GM18909 (cell line): ENCODE measurements around the gene UGT2B28.
"Not testable (repeated sequence)": the region's sequence is repeated elsewhere in the genome, so short reads cannot be mapped to it uniquely, and the experiment has no call there.

Source experiments
- ATAC-seq: cut with Tn5 transposase; IDR thresholded peaks from one replicate; pipeline ENCODE4 v1.9.1; 2021; ENCODE audit warnings: mild to moderate bottlenecking; ENCODE audit not compliant: unreplicated experiment, poor library complexity

UGT2B28 gene

GRCh38 chr4:69280081-69280480 is at the start of gene UGT2B28:
Gene UGT2B28 (plus strand): TSS chr4:69280475. CDS start chr4:69280501, 26 bp downstream.
- not testable (repeated sequence) for ATAC-seq

DNA sequence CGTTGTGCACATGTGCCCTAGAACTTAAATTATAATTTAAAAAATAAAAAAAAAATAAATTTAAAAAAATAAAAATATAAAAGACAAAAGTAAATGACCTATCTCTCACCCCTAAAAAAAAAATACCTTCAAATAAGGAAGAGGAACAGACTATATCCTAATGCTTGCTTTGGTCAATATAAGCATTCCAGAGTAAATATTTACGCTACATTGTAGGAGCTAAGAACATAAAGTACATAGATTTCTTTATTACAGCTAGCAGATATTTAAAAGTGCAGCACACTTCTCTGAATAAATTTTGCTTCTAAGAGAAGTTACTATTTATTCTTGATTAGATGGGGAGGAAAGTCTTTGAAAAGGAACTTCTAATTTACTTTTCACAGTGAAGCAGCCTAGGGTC is 41.2 kb upstream of the UGT2B28 start:
- no peak for ATAC-seq

DNA sequence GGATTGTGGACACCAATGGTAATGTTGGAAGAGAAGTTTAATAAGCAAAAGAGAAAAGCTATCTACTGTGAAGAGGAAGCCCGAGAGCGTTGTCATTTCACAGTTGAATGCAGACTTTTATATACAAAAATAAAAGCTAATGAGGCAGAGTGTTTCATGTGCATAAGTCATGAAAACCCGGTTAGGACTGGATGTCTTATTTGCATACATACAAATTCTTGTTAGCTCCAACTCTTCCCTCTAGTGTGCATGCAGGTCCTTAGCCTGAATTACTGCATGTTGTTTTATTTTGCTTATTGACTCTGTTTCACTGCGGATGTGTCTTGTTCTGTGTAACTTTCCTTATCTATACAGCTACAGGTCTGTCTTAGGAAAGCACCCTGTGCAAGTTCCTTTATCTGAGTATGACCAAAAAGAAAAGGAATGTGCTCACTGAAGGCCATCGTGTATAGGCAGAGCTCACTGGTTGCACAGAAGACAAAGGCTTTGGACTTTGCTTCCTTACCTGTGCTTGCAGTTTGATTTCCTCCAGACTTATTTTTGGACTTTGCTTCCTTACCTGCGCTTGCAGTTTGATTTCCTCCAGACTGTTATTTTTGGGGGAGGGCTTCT is 40.6 kb upstream of the UGT2B28 start:
- no peak for ATAC-seq

- not testable (repeated sequence) for ATAC-seq
Measured at GRCh38 chr4:69240787-69241186, 39.5 kb upstream of the UGT2B28 start.

- not testable (repeated sequence) for ATAC-seq
Measured at GRCh38 chr4:69241746-69242145, 38.5 kb upstream of the UGT2B28 start.

DNA sequence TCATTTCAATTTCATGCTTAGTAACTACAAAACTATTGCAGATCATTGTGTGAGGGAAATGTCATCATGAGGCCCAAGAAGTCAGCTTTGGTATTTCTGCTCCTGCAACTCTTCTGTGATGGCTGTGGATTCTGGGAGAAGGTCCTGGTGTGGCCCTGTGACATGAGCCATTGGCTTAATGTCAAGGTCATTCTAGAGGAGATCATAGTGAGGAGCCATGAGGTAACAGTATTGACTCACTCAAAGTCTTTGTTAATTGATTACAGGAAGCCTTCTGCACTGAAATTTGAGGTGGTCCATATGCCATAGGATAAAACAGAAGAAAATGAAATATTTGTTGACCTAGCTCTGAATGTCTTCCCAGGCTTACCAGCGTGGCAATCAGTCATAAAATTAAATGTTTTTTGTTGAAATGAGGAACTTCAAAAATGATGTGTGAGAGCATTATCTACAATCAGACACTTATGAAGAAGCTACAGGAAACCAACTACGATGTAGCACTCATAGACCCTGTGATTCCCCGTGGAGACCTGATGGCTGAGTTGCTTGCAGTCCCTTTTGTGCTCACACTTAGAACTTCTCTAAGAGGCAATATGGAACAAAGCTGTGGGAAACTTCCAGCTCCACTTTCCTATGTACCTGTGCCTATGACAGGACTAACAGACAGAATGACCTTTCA is 37.6 kb upstream of the UGT2B28 start:
- not testable (repeated sequence) for ATAC-seq

- ATAC-seq: not testable (repeated sequence)
Measured at GRCh38 chr4:69250884-69251283, 29.4 kb upstream of the UGT2B28 start.

DNA sequence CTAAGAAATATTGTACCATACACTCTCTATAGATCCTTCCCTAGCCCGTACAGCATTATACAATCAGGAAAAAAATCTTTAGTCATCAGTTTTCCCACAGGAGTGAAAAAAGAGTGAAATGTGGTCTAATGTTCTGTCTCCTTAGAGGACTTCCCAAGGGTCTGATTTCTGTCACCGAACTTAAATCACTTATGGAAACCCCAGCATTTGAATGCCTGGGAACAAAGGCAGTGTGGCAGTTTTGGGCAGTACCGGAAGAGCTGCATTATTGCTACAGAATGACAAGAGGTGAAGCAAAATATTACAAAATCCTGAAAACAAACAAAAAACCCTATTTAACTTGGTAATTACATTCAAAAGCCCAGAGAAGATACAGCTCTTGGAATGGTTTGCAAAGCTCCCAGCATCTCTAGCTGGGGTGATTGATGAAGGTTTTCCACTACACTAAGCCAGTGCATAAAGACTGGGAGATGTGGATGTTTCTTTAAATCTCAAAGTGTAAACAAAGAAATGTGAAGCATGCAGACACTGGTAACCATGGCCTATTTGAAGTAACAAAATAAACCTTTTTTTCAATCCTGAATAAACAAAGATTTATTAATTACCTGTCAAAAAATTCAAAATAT is 27.0 kb upstream of the UGT2B28 start:
- not testable (repeated sequence) for ATAC-seq

GRCh38 chr4:69268612-69269011 is 11.7 kb upstream of the UGT2B28 start:
- ATAC-seq: not testable (repeated sequence)

DNA sequence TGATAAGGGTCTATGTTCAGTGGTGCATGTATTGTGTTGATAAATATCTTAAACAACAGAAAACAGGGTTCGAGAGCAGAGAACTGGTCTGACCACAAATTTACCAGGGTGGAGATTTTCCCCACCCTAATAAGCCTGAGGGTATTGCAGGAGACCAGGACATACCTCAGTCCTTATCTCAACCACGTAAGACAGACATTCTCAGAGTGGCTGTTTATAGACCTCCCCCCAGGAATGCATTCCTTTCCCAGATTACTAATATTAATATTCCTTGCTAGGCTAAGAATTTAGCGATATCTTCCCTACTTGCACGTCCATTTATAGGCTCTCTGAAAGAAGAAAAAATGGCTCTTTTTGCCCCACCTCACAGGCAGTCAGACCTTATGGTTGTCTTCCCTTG is 16.1 kb downstream of the UGT2B28 start:
- not testable (repeated sequence) for ATAC-seq

DNA sequence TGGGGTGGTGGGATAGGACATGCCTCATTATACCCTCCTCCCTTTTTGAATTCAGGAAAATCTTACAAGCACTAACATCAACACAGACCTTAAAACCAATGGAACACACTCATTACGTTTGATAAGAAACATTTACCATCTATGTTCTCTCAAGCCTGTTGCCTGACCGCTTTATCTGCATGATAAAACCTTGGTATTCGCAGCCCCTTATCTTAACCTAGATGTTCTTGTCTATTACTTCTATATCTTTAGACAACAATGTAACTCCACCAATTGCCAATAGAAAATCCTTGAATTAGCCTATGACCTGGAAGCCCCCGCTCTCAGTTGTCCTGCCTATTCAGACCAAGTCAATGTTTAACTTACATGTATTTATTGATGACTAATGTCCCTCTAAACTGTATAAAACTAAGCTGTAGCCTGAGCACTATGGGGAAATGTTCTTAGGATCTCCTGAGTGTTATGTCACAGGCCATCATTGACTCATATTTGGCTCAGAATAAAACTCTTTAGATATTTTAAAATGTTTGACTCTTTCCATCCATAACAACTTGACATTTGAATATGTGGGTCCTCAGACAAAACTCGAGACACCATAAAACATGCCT is 28.3 kb downstream of the UGT2B28 start:
- not testable (repeated sequence) for ATAC-seq

- not testable (repeated sequence) for ATAC-seq
Measured at GRCh38 chr4:69309549-69310076, 29.3 kb downstream of the UGT2B28 start.

DNA sequence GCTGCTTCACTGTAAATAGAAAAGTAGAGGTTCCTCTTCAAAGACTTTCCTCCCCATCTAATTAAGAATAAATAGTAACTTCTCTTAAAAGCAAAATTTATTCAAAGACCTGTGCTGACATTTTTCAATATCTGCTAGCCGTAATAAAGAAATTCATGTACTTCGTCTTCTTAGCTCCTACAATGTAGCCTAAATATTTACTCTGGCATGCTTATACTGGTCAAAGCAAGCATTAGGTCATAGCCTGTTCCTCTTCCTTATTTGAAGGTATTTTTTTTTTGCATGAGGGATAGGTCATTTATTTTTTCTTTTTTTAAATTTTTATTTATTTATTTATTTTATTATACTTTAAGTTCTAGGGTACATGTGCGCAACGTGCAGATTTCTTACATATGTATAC is 30.0 kb downstream of the UGT2B28 start:
- not testable (repeated sequence) for ATAC-seq

GRCh38 chr4:69317669-69318298 is 37.5 kb downstream of the UGT2B28 start:
- not testable (repeated sequence) for ATAC-seq

DNA sequence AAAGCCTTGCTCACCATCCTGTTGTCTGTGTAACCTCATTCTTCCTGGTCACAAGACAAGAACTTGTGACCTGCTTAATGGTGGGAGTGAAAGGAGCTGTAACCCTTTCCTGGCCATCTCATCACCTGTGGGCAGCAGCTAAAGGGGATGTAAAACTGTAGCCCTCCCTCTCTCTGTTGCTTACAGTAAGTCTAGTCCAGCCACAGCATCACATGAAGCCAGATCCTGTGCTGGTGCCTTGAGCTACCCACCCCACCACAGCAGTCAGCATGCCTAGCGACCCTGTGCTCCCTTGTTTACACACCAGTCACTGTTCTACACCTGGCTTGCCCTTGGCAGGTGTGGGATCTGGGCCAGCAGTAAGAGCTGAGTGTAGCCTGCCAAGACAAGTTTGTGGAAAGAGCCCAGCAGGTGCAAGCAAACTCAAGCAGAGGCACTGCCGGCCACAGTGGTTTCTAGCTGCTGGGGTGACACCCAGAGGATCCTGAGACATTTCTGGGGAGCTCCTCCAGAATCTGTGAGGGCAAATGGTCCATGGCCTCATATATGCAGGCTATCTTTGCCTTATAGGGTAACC is 41.0 kb downstream of the UGT2B28 start:
- no peak for ATAC-seq

DNA sequence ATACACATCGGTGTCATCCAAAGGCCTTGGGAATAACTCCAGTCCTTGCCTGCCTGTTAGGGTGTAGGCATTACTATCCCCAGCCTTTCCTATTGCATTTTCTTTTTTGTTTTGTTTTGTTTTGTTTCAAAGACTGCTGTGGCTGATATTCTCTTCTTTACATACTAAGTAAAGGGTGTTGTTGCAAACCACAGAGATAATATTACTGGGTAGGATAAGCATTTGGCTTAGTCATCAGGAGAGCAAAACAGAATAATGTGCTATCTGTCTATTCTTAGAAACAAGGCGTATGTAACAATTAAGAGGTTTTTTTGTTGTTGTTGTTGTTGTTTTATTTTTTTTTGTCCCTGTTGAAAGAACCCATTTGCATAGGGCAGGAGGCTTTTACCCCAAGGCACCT is 41.8 kb downstream of the UGT2B28 start:
- no peak for ATAC-seq

GRCh38 chr4:69323284-69323683 is 43.0 kb downstream of the UGT2B28 start:
- ATAC-seq: no peak

DNA sequence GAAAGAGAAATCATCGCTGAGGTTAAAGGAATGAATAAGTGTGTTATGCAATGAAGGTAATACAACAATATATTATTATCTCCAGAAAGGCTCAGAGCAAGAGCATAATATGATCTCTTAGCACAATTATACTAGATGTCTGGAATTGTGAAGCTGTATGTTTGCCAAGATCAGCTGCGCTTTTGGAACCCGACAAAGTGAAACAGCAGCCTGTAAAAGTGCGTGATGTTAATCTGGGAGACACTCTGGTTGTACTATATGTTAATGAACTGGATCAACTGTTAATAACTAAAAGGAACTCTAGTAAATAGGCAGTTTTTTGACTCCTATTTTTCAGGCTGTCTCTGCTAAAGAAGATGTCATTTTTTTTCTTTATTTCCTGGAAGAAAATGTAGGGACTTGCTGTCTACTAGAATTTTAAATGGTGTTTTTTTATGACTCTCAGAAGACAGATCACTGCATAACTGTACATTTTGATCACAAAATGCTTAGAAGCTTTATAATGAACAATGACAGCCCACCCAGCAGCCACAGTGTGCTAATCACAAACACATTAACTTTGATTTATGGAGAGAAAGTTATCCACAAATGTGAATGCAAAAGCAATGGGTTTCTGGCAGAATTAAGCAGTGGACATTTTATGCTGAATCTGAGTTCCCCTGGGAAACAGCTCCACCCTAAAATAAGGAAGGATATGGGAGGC is 50.2 kb downstream of the UGT2B28 start:
- ATAC-seq: no peak

- ATAC-seq: not testable (repeated sequence)
Measured at GRCh38 chr4:69331304-69331703, 51.0 kb downstream of the UGT2B28 start.
